Measurements from ENCODE around the gene CLDN19.

CLDN19 gene

GRCh38 chr1:42768172-42768571 is 28.1 kb upstream of the CLDN19 start:
- TF ChIP-seq, protein P1, sequence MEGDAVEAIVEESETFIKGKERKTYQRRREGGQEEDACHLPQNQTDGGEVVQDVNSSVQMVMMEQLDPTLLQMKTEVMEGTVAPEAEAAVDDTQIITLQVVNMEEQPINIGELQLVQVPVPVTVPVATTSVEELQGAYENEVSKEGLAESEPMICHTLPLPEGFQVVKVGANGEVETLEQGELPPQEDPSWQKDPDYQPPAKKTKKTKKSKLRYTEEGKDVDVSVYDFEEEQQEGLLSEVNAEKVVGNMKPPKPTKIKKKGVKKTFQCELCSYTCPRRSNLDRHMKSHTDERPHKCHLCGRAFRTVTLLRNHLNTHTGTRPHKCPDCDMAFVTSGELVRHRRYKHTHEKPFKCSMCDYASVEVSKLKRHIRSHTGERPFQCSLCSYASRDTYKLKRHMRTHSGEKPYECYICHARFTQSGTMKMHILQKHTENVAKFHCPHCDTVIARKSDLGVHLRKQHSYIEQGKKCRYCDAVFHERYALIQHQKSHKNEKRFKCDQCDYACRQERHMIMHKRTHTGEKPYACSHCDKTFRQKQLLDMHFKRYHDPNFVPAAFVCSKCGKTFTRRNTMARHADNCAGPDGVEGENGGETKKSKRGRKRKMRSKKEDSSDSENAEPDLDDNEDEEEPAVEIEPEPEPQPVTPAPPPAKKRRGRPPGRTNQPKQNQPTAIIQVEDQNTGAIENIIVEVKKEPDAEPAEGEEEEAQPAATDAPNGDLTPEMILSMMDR (IDR thresholded peaks at IDR 0.05; ENCODE audit: borderline replicate concordance, insufficient read depth, low read depth, low read length), result no peak
- peak overlapping the region; percentile 87 for H3K4me3 ChIP-seq (ENCODE audit: low read depth, low read length)

- TF ChIP-seq, protein P1 (IDR thresholded peaks at IDR 0.05; ENCODE audit: borderline replicate concordance, insufficient read depth, low read depth, low read length), result no peak
These were observed 27.5 kb upstream of the CLDN19 start for GRCh38 chr1:42767510-42768000.

GRCh38 chr1:42766741-42767509 is 26.9 kb upstream of the CLDN19 start, which contains the start of the genes C1orf50 and P3H1:
C1orf50 (plus strand) TSS chr1:42767249; CDS start chr1:42767312, 63 bp downstream.
P3H1 (minus strand) TSS chr1:42767028; CDS start chr1:42766971, 57 bp downstream.
- TF ChIP-seq, protein P1 (IDR thresholded peaks at IDR 0.05; ENCODE audit: borderline replicate concordance, insufficient read depth, low read depth, low read length), result no peak
- peak within 1 kb of the TSS; percentile 87 for H3K4me3 ChIP-seq (ENCODE audit: low read depth, low read length)

More at GRCh38 chr1:42767510-42768000, 27.5 kb upstream of the CLDN19 start:
- H3K4me3 ChIP-seq (ENCODE audit: low read depth, low read length), result peak overlapping the region; percentile 87

DNA sequence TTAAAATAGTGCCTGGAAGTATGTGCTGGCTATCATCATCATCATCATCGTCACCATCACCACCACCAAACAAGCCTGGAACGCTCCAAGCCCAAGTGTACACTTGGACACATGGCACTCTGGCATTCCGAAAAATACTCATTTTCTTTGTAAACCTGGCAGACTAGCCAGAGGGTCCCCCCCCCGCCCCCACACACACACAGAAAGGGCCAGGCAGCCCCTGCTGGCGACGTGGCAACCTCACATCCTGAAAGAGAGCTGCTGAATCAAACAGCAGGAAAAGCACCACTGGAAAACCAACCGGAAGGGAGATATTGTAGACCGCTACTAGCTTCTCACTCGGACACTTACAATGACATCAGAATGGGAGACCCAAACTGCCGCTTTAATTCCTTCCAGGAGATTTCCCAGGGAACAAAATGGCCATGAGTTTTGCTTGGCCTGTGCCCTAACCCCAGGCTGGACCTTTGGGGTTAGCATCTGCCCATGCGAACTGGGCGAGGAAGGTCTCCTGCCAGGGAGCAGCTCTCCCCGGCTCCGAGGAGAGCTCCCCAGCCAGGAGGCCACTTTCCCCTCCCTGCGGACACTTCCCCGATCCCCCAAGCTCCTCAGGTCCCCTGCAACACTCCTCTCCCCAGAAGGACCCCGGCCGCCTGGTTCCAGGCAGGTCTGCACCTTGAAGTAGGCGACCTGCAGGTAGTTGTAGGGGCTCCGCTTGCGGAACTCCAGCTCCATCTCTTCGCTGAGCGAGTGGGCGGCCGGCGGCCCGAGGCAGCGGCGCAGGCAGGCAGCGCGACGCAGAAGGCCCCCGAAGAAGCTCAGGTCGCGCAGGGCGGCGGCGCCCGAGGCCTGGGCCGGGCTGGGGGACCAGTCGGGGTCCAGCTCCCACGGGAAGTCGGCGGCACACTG is 26.1 kb upstream of the CLDN19 start:
- TF ChIP-seq, protein P1 (IDR thresholded peaks at IDR 0.05; ENCODE audit: borderline replicate concordance, insufficient read depth, low read depth, low read length), result peak; percentile 64
- peak overlapping the region; percentile 87 for H3K4me3 ChIP-seq (ENCODE audit: low read depth, low read length)

GRCh38 chr1:42765269-42765668 is 25.2 kb upstream of the CLDN19 start:
- peak overlapping the region; percentile 87 for H3K4me3 ChIP-seq (ENCODE audit: low read depth, low read length)

GRCh38 chr1:42762269-42762668 is 22.2 kb upstream of the CLDN19 start:
- no peak overlapping the region for H3K4me3 ChIP-seq (ENCODE audit: low read depth, low read length)
- TF ChIP-seq, protein P1 (IDR thresholded peaks at IDR 0.05; ENCODE audit: borderline replicate concordance, insufficient read depth, low read depth, low read length), result no peak

More at GRCh38 chr1:42765269-42765668, 25.2 kb upstream of the CLDN19 start:
- TF ChIP-seq, protein P1 (IDR thresholded peaks at IDR 0.05; ENCODE audit: borderline replicate concordance, insufficient read depth, low read depth, low read length), result no peak
